Measurements from ENCODE around the gene MGMT.

DNA sequence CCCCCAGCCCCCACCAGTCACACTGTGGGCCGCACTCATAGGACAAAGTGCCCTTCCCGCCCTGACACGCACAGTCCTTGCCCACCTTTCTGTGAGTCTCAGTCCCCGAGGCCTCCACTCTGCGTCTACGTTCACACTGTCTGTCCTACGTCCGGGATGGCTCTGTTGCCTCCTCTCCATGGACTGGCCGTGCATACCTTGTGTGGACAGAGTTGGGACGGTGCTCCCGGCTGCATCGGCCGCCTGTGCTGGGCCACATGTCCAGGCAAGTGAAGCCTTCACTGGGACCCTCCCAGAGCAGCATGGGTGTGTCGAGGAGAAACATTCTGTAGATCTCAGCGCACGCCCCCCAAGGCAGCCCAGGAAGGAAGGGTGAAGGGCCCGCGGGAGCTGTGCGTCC lies 239.0 kb downstream of the MGMT start:
- TF ChIP-seq, protein P1, sequence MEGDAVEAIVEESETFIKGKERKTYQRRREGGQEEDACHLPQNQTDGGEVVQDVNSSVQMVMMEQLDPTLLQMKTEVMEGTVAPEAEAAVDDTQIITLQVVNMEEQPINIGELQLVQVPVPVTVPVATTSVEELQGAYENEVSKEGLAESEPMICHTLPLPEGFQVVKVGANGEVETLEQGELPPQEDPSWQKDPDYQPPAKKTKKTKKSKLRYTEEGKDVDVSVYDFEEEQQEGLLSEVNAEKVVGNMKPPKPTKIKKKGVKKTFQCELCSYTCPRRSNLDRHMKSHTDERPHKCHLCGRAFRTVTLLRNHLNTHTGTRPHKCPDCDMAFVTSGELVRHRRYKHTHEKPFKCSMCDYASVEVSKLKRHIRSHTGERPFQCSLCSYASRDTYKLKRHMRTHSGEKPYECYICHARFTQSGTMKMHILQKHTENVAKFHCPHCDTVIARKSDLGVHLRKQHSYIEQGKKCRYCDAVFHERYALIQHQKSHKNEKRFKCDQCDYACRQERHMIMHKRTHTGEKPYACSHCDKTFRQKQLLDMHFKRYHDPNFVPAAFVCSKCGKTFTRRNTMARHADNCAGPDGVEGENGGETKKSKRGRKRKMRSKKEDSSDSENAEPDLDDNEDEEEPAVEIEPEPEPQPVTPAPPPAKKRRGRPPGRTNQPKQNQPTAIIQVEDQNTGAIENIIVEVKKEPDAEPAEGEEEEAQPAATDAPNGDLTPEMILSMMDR (IDR thresholded peaks at IDR 0.05): no peak
- TF ChIP-seq POLR2A (IDR thresholded peaks at IDR 0.05): no peak

Measured in testis (tissue), 2 donors.